CD4-positive, alpha-beta T cell treated with Interferon alpha-2 for 1 hour (primary cell): ENCODE measurements around the gene DGKZ.
"Not testable (repeated sequence)": the region's sequence is repeated elsewhere in the genome, so short reads cannot be mapped to it uniquely, and the experiment has no call there.

Source experiments
- DNase-seq, 2 donors: peaks; one replicate each; pipeline ENCODE4 v3.0.0-alpha.2; 2020 to 2022

Gene DGKZ

GRCh38 chr11:46367244-46367915 is 20.1 kb downstream of the DGKZ start:
- DNase-seq: peak; percentile 67 to 81

GRCh38 chr11:46367916-46368267 is 20.6 kb downstream of the DGKZ start:
- DNase-seq: no peak

- DNase-seq: peak; percentile 37 to 59
These were observed 22.3 kb downstream of the DGKZ start for GRCh38 chr11:46369458-46370152.

DNA sequence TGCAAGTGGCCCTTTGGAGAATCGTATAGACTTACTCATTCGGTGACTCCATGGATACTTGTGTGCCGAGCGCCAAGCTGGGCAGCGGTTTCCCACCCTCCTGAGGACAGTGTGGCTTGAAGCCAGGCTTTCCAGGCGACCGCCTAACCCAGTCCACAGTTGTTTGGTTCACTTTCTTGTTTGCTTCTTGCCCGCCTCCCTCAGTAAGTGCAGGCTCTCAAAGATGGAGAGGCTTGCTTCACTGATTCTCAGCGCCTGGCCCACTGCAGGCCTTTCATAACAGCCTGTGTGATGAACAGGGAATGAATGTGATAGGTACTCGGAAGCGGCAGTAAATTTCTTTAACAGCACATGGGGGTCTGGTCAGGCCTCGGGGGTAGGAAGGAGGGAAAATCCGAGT is 23.0 kb downstream of the DGKZ start:
- no peak for DNase-seq

DNA sequence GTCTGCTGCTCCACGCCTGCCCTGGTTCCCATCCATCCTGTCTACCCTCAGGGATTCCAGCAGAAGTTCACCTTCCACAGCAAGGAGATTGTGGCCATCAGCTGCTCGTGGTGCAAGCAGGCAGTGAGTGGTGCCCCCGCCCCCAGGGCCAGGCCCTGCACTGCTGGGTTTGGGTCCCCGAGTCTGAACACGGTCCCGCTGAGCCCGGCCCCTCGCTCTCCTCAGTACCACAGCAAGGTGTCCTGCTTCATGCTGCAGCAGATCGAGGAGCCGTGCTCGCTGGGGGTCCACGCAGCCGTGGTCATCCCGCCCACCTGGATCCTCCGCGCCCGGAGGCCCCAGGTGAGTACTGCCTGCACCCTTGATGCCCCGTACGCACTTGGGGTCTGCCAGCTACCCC is 24.0 kb downstream of the DGKZ start:
- not testable (repeated sequence) for DNase-seq

GRCh38 chr11:46372086-46372485 is 24.8 kb downstream of the DGKZ start:
- DNase-seq: no peak

GRCh38 chr11:46372501-46372900 is 25.2 kb downstream of the DGKZ start:
- DNase-seq: not testable (repeated sequence)

- no peak for DNase-seq
These were observed 26.8 kb downstream of the DGKZ start for GRCh38 chr11:46373787-46374740.

DNA sequence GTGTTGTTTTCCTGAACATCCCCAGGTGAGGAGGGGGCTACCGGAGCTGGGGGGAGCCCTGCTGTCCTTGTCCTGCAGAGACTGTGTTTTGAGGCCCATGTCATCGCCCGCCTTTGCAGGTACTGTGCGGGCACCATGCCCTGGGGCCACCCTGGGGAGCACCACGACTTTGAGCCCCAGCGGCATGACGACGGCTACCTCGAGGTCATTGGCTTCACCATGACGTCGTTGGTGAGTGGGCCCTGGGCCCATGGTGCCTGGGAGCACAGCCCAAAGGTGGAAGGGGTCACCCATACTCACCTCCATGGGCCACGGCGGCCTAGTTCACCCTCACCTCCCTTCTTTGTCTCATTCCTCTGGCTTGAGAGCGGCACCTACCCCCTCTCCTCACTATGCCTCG is 27.6 kb downstream of the DGKZ start:
- no peak for DNase-seq

DNA sequence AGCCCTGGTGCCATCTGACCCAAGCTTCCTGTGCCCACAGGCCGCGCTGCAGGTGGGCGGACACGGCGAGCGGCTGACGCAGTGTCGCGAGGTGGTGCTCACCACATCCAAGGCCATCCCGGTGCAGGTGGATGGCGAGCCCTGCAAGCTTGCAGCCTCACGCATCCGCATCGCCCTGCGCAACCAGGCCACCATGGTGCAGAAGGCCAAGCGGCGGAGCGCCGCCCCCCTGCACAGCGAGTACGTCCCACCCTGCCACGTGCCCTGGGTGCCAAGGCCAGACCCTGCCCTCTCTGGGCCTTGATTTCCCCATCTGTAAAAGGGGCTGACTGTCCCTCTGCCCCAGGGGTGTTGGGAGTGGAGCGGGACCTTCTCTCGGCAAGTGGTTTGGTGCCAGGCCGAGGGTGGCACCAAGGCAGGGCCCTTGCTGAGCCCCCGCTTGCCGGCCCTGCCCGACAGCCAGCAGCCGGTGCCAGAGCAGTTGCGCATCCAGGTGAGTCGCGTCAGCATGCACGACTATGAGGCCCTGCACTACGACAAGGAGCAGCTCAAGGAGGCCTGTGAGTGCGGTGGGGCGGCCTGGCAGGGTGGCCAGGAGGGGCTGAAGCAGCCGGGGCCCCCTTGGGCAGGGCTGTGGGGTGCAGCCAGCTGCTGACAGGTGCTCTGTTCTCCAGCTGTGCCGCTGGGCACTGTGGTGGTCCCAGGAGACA is 28.3 kb downstream of the DGKZ start:
- DNase-seq: no peak

- no peak for DNase-seq
These were observed 29.2 kb downstream of the DGKZ start for GRCh38 chr11:46376258-46377050.

DNA sequence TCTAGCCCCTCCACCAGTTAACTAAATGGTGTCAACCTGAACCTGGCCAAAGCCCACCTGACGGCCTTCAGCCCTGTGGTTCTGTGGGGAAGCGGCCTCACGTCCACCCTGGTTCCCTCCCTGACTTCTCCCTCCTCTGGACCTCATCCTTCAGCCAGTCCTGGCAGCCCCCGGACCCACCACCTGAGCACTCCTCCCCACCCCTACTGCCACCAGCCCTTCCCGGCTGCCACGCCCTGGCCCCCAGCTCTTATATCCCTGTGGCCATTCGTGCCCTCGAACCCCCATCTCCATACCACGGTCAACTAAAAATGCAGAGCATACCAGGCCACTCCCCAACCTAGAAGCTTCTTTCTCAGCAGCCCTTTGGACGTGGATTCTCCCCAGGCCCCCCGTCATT is 30.0 kb downstream of the DGKZ start:
- no peak for DNase-seq

- DNase-seq: no peak
These were observed 30.6 kb downstream of the DGKZ start for GRCh38 chr11:46377831-46378230.

- DNase-seq: no peak
These were observed 31.0 kb downstream of the DGKZ start for GRCh38 chr11:46378296-46378695.

DNA sequence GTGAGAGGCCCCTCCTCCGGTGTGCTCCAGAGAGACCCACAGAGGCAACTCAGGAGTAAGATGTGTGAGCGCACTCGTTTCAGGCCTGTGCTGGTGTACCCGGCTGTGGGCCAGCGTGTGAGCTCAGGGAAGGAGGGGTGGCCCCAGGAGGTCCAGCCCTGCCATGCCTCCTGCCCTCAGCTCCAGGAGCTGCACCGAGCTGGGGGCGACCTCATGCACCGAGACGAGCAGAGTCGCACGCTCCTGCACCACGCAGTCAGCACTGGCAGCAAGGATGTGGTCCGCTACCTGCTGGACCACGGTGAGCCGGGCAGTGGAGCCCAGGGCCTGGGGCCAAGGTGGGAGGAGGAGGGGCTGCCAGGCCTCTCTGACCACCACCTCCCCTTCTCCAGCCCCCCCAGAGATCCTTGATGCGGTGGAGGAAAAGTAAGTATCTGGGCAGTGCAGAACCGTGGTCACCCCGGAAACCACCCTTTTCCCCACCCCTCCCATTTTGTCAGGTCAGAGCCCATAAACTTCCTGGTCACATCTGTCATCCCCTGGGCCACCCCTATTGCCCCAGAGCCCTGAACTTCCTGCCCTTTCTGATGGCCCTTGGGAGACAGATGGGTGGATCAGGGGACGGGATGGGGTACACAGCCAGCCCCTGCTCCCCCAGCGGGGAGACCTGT is 31.7 kb downstream of the DGKZ start:
- no peak for DNase-seq

DNA sequence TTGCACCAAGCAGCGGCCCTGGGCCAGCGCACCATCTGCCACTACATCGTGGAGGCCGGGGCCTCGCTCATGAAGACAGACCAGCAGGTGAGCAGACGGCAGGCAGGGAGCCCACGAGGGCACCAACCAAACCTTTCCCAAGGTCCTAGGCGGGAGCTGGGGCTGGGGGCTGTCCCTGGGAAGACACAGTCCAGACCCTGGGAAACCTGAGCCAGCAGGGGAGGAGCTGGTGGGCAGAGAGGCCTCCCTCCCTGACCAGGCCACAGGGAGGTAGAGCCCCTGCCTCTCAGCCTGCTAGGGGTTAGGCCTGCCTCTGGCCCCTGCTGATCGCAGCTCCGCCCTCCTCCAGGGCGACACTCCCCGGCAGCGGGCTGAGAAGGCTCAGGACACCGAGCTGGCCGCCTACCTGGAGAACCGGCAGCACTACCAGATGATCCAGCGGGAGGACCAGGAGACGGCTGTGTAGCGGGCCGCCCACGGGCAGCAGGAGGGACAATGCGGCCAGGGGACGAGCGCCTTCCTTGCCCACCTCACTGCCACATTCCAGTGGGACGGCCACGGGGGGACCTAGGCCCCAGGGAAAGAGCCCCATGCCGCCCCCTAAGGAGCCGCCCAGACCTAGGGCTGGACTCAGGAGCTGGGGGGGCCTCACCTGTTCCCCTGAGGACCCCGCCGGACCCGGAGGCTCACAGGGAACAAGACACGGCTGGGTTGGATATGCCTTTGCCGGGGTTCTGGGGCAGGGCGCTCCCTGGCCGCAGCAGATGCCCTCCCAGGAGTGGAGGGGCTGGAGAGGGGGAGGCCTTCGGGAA is 32.4 kb downstream of the DGKZ start:
- not testable (repeated sequence) for DNase-seq

DNA sequence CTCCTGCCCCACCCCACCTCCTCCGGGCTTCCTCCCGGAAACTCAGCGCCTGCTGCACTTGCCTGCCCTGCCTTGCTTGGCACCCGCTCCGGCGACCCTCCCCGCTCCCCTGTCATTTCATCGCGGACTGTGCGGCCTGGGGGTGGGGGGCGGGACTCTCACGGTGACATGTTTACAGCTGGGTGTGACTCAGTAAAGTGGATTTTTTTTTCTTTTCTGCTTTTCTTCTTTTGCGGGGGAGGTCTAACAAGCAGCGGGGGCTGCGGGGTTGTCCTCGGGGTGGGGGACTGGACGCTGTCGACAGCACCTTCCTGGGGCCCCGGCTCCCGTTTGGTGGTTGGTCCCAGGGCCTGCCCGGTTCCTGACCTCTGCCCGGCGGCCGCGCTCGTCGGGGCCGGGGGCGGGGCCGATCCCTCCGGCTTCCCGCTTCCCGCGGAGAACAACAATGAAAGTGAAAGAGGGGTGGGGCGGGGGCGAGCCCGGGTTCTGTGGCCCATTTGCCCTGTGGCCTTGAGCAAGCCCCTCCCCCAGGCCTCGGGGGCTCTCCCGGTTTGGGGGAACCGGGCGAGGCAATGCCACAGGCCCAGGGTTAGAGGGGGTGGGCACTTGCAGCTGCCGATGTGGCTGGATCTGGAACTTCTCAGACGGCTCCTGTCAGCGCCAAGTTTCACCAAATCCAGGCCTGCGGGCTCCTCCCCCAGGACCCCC is 33.2 kb downstream of the DGKZ start:
- peak; percentile 43 to 71 for DNase-seq

DNA sequence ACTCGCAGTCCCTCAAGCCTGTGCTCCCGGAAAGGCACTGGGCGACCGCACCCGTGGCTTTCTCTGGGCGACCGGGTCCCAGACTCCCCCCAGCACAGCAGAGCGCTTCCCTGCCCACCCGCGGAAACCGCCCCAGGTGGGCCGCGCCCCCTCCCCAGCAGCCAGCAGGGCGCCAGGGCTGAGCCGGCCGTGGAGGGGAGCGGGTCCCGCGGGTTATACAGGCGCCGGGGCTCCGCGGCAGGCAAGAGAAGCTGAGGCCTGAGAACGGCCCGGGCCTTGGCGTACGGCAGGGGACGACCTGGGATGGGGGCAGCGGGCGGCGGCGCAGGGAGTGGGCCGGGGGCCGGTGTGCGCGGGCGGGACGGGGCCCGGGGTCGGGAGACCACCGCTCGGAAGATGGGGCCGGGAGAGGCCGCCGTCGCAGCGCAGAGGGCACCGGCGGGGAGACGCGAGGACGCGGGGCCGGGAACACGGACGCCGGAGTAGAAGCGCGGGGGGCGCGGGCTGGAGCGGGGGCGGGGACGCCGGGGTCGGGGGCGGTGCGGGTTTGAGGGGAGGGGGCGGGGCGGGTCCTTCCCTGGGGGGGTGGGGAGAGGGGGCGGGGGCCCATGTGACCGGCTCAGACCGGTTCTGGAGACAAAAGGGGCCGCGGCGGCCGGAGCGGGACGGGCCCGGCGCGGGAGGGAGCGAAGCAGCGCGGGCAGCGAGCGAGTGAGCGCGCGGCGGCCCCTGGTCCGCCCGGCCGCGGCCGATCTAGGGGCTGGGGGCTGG is 34.0 kb downstream of the DGKZ start, which contains the start of gene MDK:
Gene MDK (plus strand): TSS at position 622 of the 771 bp plus-strand sequence. CDS start 389 bp downstream, outside the sequence.
- no peak for DNase-seq
